WTC11 (cell line): ENCODE measurements around the gene GNG3. TPM values are rescaled to one million over a fixed set of nuclear protein-coding genes. Genes with fewer than 3 reads are reported as not detected.

ENCODE experiments used
- ATAC-seq: fragments of 200-7000 bp; cut with Tn5 transposase; 2 replicates; pipeline ENCODE4 v1.10.0; 2021; ENCODE audit warnings: mild to moderate bottlenecking, moderate library complexity
- CTCF ChIA-PET: fragments of 300-600 bp; sonication (Branson Sonifier 250); formaldehyde crosslinking; loops from one replicate; lab custom pipeline; 2021; ENCODE audit warnings: antibody characterized with exemption; lab: Charles Lee
- POLR2A ChIA-PET: fragments of 350-600 bp; sonication (Branson Sonifier 250); formaldehyde crosslinking; loops from one replicate; lab custom pipeline; 2021; ENCODE audit warnings: antibody characterized with exemption; lab: Charles Lee
- DNase-seq: peaks from one replicate; pipeline ENCODE4 v3.0.0; 2021; ENCODE audit warnings: low spot score
- H3K27ac Mint-ChIP-seq: 2 replicates; pipeline ENCODE4 v1.8.0; 2021; ENCODE audit warnings: mixed read lengths
- H3K27me3 Mint-ChIP-seq: 2 replicates; pipeline ENCODE4 v1.8.0; 2021; ENCODE audit warnings: low read depth, mild to moderate bottlenecking, moderate library complexity, mixed read lengths
- H3K36me3 Mint-ChIP-seq: 2 replicates; pipeline ENCODE4 v1.8.0; 2021; ENCODE audit warnings: mixed read lengths
- H3K4me1 Mint-ChIP-seq: 2 replicates; pipeline ENCODE4 v1.8.0; 2022; ENCODE audit warnings: mixed read lengths
- H3K4me3 Mint-ChIP-seq: 2 replicates; pipeline ENCODE4 v1.8.0; 2021; ENCODE audit warnings: mild to moderate bottlenecking, moderate library complexity, mixed read lengths
- H3K9me3 Mint-ChIP-seq: 2 replicates; pipeline ENCODE4 v1.8.0; 2021; ENCODE audit warnings: mixed read lengths
- CREM ChIP-seq: sonication (generic); formaldehyde crosslinking; IDR thresholded peaks from 2 replicates; pipeline ENCODE4 v1.8.1; 2022; ENCODE audit warnings: mild to moderate bottlenecking, missing genetic modification reagents, moderate library complexity
- ETV6 ChIP-seq: sonication (generic); formaldehyde crosslinking; IDR thresholded peaks from 2 replicates; pipeline ENCODE4 v1.8.1; 2022; ENCODE audit warnings: mild to moderate bottlenecking, missing genetic modification reagents
- FOXK1 ChIP-seq: sonication (generic); formaldehyde crosslinking; IDR thresholded peaks from 2 replicates; pipeline ENCODE4 v1.8.0; 2022; ENCODE audit warnings: mild to moderate bottlenecking, moderate library complexity, missing genetic modification reagents
- GABPB1 ChIP-seq: sonication (generic); formaldehyde crosslinking; IDR thresholded peaks from 2 replicates; pipeline ENCODE4 v1.8.1; 2023; ENCODE audit warnings: mild to moderate bottlenecking, missing genetic modification reagents
- KAT7 ChIP-seq: sonication (generic); formaldehyde crosslinking; IDR thresholded peaks from 2 replicates; pipeline ENCODE4 v1.8.1; 2023; ENCODE audit warnings: missing genetic modification reagents, mild to moderate bottlenecking, borderline replicate concordance
- RELA ChIP-seq: sonication (generic); formaldehyde crosslinking; IDR thresholded peaks from 2 replicates; pipeline ENCODE4 v1.8.1; 2022; ENCODE audit warnings: missing genetic modification reagents, mild to moderate bottlenecking, borderline replicate concordance
- SMAD3 ChIP-seq: sonication (generic); formaldehyde crosslinking; IDR thresholded peaks from 2 replicates; pipeline ENCODE4 v1.8.0; 2022; ENCODE audit warnings: missing genetic modification reagents, mild to moderate bottlenecking, borderline replicate concordance
- TCF7 ChIP-seq: sonication (generic); formaldehyde crosslinking; IDR thresholded peaks from 2 replicates; pipeline ENCODE4 v1.8.0; 2022; ENCODE audit warnings: mild to moderate bottlenecking, low read depth, missing genetic modification reagents, moderate library complexity
- ZNF423 ChIP-seq: fragments of 250-450 bp; sonication (Bioruptor Pico); IDR thresholded peaks from 2 replicates; pipeline ENCODE4 v2.1.2; 2022; ENCODE audit warnings: mild to moderate bottlenecking, moderate library complexity
- total RNA-seq: library from RNA; stranded (reverse); gene quantifications from 3 replicates; pipeline ENCODE4 v1.2.3, GENCODE V29; 2021
- TF ChIP-seq, protein P1 (sequence below): sonication (generic); formaldehyde crosslinking; IDR thresholded peaks from 2 replicates; pipeline ENCODE4 v1.8.1; 2023; ENCODE audit warnings: mild to moderate bottlenecking, missing genetic modification reagents, moderate library complexity
- TF ChIP-seq, protein P2 (sequence below): sonication (generic); formaldehyde crosslinking; conservative IDR thresholded peaks from 2 replicates; pipeline ENCODE4 v1.8.1; 2022; ENCODE audit warnings: mild to moderate bottlenecking, missing genetic modification reagents
- TF ChIP-seq, protein P3 (sequence below): sonication (generic); formaldehyde crosslinking; IDR thresholded peaks from 2 replicates; pipeline ENCODE4 v1.8.1; 2023; ENCODE audit warnings: mild to moderate bottlenecking, missing genetic modification reagents
- TF ChIP-seq, protein P4 (sequence below): sonication (generic); formaldehyde crosslinking; IDR thresholded peaks from 2 replicates; pipeline ENCODE4 v1.8.0; 2022; ENCODE audit warnings: mild to moderate bottlenecking, missing genetic modification reagents
- TF ChIP-seq, protein P5 (sequence below): fragments of 250-450 bp; sonication (Bioruptor Pico); IDR thresholded peaks from 2 replicates; pipeline ENCODE4 v1.9.0; 2021; ENCODE audit warnings: mild to moderate bottlenecking
- TF ChIP-seq, protein P6 (sequence below): sonication (generic); formaldehyde crosslinking; IDR thresholded peaks from 2 replicates; pipeline ENCODE4 v1.8.0; 2023; ENCODE audit warnings: missing genetic modification reagents, mild to moderate bottlenecking, borderline replicate concordance
- TF ChIP-seq, protein P7 (sequence below): sonication (generic); formaldehyde crosslinking; IDR thresholded peaks from 2 replicates; pipeline ENCODE4 v1.8.1; 2022; ENCODE audit warnings: mild to moderate bottlenecking, moderate library complexity, missing genetic modification reagents
- TF ChIP-seq, protein P8 (sequence below): sonication (generic); formaldehyde crosslinking; IDR thresholded peaks from 2 replicates; pipeline ENCODE4 v1.8.0; 2022; ENCODE audit warnings: mild to moderate bottlenecking, missing genetic modification reagents

The GNG3 gene
- total RNA-seq, 1 experiment from 2014 or later, result 6.0 TPM

DNA sequence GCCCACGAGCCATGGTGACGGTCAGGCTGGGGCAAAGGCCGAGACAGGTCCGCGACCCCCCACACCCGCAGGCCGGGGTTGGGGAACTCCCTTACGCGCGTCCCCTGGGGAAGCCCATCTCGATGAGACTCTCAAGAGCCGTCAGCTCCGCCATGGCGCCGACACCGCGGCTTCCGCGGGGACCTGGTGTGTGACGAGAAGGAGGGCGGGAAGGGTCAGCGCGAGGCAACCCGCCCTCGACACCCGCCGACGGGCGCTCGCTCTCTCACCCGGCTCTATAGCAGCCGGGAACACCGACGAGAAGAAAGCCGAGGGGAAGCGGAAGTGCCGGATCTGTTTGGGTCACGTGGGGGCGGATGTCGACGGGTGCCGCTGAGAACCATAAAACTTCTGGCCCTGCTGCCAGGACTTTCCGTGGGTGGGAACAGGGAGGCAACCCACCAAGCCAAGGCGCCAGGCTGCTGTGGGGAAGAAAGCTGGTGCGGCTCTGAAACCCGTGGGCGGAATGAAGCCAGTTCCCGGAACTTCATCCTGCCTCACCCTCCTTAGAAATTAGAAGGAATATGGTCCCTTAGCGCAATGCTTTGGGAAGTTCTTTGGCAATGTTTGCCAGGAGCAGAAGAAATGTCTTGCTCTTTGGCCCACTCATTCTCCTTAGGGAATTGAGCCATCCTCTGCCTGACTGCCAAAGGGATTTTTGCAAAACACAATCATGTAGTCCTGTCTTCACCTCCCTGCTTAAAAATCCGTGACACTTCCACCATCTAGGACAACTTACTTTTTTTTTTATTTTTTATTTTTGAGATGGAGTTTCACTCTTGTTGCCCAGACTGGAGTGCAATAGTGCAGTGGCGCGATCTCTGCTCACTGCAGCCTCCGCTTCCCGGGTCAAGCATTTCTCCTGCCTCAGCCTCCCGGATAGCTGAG lies 28.4 kb upstream of the GNG3 start, which contains the start of gene UBXN1 (continued):
- TF ChIP-seq, protein P1, sequence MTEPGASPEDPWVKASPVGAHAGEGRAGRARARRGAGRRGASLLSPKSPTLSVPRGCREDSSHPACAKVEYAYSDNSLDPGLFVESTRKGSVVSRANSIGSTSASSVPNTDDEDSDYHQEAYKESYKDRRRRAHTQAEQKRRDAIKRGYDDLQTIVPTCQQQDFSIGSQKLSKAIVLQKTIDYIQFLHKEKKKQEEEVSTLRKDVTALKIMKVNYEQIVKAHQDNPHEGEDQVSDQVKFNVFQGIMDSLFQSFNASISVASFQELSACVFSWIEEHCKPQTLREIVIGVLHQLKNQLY, result no peak
- TF ChIP-seq, protein P2, sequence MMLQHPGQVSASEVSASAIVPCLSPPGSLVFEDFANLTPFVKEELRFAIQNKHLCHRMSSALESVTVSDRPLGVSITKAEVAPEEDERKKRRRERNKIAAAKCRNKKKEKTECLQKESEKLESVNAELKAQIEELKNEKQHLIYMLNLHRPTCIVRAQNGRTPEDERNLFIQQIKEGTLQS, result no peak
- TF ChIP-seq ZNF423 (CRISPR knock-in tag), result no peak
- peak; percentile 98 for TF ChIP-seq FOXK1 (CRISPR knock-in tag)
- TF ChIP-seq, protein P3, sequence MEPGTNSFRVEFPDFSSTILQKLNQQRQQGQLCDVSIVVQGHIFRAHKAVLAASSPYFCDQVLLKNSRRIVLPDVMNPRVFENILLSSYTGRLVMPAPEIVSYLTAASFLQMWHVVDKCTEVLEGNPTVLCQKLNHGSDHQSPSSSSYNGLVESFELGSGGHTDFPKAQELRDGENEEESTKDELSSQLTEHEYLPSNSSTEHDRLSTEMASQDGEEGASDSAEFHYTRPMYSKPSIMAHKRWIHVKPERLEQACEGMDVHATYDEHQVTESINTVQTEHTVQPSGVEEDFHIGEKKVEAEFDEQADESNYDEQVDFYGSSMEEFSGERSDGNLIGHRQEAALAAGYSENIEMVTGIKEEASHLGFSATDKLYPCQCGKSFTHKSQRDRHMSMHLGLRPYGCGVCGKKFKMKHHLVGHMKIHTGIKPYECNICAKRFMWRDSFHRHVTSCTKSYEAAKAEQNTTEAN (CRISPR knock-in tag), result no peak
- peak; percentile 77 for TF ChIP-seq GABPB1 (CRISPR knock-in tag)
- no peak for TF ChIP-seq TCF7 (CRISPR knock-in tag)
- 0 out of 2 replicates have a peak, but pooled peaks have one; percentile 48 for TF ChIP-seq SMAD3
- TF ChIP-seq, protein P4, sequence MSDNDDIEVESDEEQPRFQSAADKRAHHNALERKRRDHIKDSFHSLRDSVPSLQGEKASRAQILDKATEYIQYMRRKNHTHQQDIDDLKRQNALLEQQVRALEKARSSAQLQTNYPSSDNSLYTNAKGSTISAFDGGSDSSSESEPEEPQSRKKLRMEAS, result peak; percentile 86
- TF ChIP-seq, protein P5, sequence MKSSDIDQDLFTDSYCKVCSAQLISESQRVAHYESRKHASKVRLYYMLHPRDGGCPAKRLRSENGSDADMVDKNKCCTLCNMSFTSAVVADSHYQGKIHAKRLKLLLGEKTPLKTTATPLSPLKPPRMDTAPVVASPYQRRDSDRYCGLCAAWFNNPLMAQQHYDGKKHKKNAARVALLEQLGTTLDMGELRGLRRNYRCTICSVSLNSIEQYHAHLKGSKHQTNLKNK (CRISPR knock-in tag), result no peak
- TF ChIP-seq CREM (CRISPR knock-in tag), result 0 out of 2 replicates have a peak, but pooled peaks have one; percentile 39
- TF ChIP-seq, protein P6, sequence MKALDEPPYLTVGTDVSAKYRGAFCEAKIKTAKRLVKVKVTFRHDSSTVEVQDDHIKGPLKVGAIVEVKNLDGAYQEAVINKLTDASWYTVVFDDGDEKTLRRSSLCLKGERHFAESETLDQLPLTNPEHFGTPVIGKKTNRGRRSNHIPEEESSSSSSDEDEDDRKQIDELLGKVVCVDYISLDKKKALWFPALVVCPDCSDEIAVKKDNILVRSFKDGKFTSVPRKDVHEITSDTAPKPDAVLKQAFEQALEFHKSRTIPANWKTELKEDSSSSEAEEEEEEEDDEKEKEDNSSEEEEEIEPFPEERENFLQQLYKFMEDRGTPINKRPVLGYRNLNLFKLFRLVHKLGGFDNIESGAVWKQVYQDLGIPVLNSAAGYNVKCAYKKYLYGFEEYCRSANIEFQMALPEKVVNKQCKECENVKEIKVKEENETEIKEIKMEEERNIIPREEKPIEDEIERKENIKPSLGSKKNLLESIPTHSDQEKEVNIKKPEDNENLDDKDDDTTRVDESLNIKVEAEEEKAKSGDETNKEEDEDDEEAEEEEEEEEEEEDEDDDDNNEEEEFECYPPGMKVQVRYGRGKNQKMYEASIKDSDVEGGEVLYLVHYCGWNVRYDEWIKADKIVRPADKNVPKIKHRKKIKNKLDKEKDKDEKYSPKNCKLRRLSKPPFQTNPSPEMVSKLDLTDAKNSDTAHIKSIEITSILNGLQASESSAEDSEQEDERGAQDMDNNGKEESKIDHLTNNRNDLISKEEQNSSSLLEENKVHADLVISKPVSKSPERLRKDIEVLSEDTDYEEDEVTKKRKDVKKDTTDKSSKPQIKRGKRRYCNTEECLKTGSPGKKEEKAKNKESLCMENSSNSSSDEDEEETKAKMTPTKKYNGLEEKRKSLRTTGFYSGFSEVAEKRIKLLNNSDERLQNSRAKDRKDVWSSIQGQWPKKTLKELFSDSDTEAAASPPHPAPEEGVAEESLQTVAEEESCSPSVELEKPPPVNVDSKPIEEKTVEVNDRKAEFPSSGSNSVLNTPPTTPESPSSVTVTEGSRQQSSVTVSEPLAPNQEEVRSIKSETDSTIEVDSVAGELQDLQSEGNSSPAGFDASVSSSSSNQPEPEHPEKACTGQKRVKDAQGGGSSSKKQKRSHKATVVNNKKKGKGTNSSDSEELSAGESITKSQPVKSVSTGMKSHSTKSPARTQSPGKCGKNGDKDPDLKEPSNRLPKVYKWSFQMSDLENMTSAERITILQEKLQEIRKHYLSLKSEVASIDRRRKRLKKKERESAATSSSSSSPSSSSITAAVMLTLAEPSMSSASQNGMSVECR (CRISPR knock-in tag), result 0 out of 2 replicates have a peak, but pooled peaks have one; percentile 72
- TF ChIP-seq ETV6 (CRISPR knock-in tag), result peak; percentile 64; the same call in 1 of the 2 replicates
- TF ChIP-seq KAT7 (CRISPR knock-in tag), result peak; percentile 63; the same call in 1 of the 2 replicates
- TF ChIP-seq, protein P7, sequence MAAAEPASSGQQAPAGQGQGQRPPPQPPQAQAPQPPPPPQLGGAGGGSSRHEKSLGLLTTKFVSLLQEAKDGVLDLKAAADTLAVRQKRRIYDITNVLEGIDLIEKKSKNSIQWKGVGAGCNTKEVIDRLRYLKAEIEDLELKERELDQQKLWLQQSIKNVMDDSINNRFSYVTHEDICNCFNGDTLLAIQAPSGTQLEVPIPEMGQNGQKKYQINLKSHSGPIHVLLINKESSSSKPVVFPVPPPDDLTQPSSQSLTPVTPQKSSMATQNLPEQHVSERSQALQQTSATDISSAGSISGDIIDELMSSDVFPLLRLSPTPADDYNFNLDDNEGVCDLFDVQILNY (CRISPR knock-in tag), result peak; percentile 72; the same call in 1 of the 2 replicates

DNA sequence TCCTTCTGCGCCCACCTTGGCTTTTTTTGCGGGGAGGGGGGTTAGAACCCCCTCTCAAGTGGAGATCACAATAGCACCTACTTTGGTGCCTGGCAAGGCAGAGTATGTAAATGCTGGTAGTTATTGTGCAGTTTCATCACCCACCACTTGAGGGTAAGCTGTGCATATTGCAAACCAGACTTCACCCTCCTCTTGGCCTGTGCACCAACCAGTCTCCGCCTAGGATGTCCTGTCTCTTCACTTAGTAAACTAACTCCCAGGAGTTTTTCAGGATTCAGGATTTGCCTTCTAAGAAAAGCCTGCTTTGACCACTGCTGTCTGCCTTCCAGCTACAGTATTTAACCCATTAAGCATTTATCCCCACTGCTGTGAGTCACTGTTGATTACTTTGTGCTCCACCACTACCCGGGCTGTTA lies 26.6 kb upstream of the GNG3 start:
- H3K27ac Mint-ChIP-seq, result no peak overlapping the region
- no peaks in the 10 kb centered on the region for H3K9me3 Mint-ChIP-seq
- H3K4me1 Mint-ChIP-seq, result peaks cover 20% of the 10 kb centered on the region
- ChIA-PET CTCF (interaction anchor here (0.6 to 3.6 kb wide), 15 partner anchors 9 to 286 kb away, joined by 3 to 21 read pairs (median 5); partner anchors contain the start of genes B3GAT3, BSCL2, C11orf98 and CSKMT), POLR2A (interaction anchor here (0.8 to 1.3 kb wide), 2 partner anchors 28 to 89 kb away, joined by 3 read pairs; partner anchors contain the start of gene INTS5)
- TF ChIP-seq RELA (CRISPR knock-in tag) (no peak), GABPB1 (CRISPR knock-in tag) (peak; percentile 62; the same call in 1 of the 2 replicates)
- TF ChIP-seq, protein P8, sequence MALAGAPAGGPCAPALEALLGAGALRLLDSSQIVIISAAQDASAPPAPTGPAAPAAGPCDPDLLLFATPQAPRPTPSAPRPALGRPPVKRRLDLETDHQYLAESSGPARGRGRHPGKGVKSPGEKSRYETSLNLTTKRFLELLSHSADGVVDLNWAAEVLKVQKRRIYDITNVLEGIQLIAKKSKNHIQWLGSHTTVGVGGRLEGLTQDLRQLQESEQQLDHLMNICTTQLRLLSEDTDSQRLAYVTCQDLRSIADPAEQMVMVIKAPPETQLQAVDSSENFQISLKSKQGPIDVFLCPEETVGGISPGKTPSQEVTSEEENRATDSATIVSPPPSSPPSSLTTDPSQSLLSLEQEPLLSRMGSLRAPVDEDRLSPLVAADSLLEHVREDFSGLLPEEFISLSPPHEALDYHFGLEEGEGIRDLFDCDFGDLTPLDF (CRISPR knock-in tag), result no peak
- DNase-seq (no peak), ATAC-seq (peak; percentile 58)
- peaks cover 19% of the 10 kb centered on the region for H3K36me3 Mint-ChIP-seq
- no peak overlapping the region for H3K4me3 Mint-ChIP-seq
- H3K27me3 Mint-ChIP-seq, result no peaks in the 10 kb centered on the region
